AG20443 (cell line): ENCODE results near the gene TMEM178B.

Experiments
- DNase-seq: peaks from one replicate; pipeline ENCODE4 v3.0.0; 2012; ENCODE audit warnings: low spot score, mixed read lengths

Gene TMEM178B

GRCh38 chr7:141263983-141264382 is 190.1 kb downstream of the TMEM178B start:
- no peak for DNase-seq

GRCh38 chr7:141264511-141264910 is 190.6 kb downstream of the TMEM178B start:
- no peak for DNase-seq

GRCh38 chr7:141265668-141266067 is 191.8 kb downstream of the TMEM178B start:
- no peak for DNase-seq

- no peak for DNase-seq
Measured at GRCh38 chr7:141268614-141269013, 194.8 kb downstream of the TMEM178B start.

- DNase-seq: no peak
Measured at GRCh38 chr7:141271451-141271850, 197.6 kb downstream of the TMEM178B start.

GRCh38 chr7:141272417-141272816 is 198.6 kb downstream of the TMEM178B start:
- no peak for DNase-seq

GRCh38 chr7:141275350-141275749 is 201.5 kb downstream of the TMEM178B start:
- DNase-seq: no peak

GRCh38 chr7:141276031-141276430 is 202.2 kb downstream of the TMEM178B start:
- DNase-seq: no peak

- DNase-seq: no peak
Measured at GRCh38 chr7:141280100-141280499, 206.2 kb downstream of the TMEM178B start.

- DNase-seq: no peak
Measured at GRCh38 chr7:141281311-141281710, 207.4 kb downstream of the TMEM178B start.

GRCh38 chr7:141286522-141286921 is 212.7 kb downstream of the TMEM178B start:
- no peak for DNase-seq

- DNase-seq: no peak
Measured at GRCh38 chr7:141287936-141288335, 214.1 kb downstream of the TMEM178B start.

- no peak for DNase-seq
Measured at GRCh38 chr7:141288626-141289025, 214.8 kb downstream of the TMEM178B start.

- no peak for DNase-seq
Measured at GRCh38 chr7:141290365-141290764, 216.5 kb downstream of the TMEM178B start.

GRCh38 chr7:141290973-141291372 is 217.1 kb downstream of the TMEM178B start:
- no peak for DNase-seq

GRCh38 chr7:141291541-141291940 is 217.7 kb downstream of the TMEM178B start:
- no peak for DNase-seq

- DNase-seq: no peak
Measured at GRCh38 chr7:141294143-141294829, 220.4 kb downstream of the TMEM178B start.

- no peak for DNase-seq
Measured at GRCh38 chr7:141295367-141295895, 221.6 kb downstream of the TMEM178B start.

- DNase-seq: no peak
Measured at GRCh38 chr7:141300816-141301215, 227.0 kb downstream of the TMEM178B start.

- no peak for DNase-seq
Measured at GRCh38 chr7:141301544-141301943, 227.7 kb downstream of the TMEM178B start.

- DNase-seq: no peak
Measured at GRCh38 chr7:141302617-141303016, 228.8 kb downstream of the TMEM178B start.

- no peak for DNase-seq
Measured at GRCh38 chr7:141304291-141304690, 230.4 kb downstream of the TMEM178B start.

- DNase-seq: no peak
Measured at GRCh38 chr7:141306081-141306480, 232.2 kb downstream of the TMEM178B start.

GRCh38 chr7:141312395-141312794 is 238.5 kb downstream of the TMEM178B start:
- no peak for DNase-seq
